ELF-1 (cell line): ENCODE data around the gene IRF7.

Experiments used
- DNase-seq: peaks from one replicate; pipeline ENCODE4 v3.0.0-alpha.2; 2016; ENCODE audit warnings: low read depth, low spot score

Gene IRF7

GRCh38 chr11:641806-642370 lies 26.1 kb upstream of the IRF7 start:
- DNase-seq: no peak

DNA sequence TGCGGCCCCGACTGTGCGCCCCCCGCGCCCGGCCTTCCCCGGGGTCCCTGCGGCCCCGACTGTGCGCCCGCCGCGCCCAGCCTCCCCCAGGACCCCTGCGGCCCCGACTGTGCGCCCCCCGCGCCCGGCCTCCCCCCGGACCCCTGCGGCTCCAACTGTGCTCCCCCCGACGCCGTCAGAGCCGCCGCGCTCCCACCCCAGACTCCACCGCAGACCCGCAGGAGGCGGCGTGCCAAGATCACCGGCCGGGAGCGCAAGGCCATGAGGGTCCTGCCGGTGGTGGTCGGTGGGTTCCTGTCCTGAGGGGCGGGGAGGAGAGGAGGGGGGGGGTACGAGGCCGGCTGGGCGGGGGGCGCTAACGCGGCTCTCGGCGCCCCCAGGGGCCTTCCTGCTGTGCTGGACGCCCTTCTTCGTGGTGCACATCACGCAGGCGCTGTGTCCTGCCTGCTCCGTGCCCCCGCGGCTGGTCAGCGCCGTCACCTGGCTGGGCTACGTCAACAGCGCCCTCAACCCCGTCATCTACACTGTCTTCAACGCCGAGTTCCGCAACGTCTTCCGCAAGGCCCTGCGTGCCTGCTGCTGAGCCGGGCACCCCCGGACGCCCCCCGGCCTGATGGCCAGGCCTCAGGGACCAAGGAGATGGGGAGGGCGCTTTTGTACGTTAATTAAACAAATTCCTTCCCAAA lies 24.4 kb upstream of the IRF7 start:
- no peak for DNase-seq

DNA sequence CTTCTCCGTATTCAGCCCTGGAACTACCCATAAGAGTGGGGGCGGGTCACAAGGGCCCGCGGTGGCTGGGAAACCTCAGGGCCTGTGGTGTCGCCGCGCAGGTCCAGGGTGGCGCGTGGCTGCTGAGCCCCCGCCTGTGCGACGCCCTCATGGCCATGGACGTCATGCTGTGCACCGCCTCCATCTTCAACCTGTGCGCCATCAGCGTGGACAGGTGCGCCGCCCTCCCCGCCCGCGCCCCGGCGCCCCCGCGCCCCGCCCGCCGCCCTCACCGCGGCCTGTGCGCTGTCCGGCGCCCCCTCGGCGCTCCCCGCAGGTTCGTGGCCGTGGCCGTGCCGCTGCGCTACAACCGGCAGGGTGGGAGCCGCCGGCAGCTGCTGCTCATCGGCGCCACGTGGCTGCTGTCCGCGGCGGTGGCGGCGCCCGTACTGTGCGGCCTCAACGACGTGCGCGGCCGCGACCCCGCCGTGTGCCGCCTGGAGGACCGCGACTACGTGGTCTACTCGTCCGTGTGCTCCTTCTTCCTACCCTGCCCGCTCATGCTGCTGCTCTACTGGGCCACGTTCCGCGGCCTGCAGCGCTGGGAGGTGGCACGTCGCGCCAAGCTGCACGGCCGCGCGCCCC lies 23.7 kb upstream of the IRF7 start:
- DNase-seq: no peak

DNA sequence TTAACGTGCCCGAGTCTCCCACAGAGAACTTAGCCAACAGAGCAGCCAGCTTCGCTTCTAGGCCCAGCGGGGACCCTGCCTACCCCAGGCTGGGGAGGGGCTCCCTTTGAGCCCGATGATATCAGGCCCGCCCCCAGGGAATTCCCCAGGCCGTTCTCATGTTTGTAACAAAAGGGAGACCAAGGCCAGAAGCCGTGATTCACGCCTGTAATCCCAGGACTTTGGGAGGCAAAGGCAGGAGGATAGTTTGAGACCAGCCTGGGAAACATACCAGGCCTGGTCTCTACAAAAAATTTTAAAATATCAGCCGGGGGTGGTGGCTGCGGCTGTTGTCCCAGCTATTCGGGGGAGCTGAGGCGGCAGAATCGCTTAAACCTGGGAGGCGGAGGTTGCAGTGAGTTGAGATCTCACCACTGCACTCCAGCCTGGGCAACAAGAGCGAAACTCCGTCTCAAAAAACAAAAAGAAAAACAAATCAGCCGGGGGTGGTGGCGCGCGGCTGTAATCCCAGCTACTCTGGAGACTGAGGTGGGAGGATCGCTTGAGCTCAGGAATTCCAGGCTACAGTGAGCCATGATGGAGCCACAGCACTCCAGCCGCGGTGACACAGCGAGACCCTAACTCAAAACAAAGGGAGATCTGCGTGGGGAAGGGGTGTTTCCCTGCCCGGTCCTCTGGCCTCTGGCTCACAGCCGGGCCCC lies 23.0 kb upstream of the IRF7 start:
- peak; percentile 82 for DNase-seq

DNA sequence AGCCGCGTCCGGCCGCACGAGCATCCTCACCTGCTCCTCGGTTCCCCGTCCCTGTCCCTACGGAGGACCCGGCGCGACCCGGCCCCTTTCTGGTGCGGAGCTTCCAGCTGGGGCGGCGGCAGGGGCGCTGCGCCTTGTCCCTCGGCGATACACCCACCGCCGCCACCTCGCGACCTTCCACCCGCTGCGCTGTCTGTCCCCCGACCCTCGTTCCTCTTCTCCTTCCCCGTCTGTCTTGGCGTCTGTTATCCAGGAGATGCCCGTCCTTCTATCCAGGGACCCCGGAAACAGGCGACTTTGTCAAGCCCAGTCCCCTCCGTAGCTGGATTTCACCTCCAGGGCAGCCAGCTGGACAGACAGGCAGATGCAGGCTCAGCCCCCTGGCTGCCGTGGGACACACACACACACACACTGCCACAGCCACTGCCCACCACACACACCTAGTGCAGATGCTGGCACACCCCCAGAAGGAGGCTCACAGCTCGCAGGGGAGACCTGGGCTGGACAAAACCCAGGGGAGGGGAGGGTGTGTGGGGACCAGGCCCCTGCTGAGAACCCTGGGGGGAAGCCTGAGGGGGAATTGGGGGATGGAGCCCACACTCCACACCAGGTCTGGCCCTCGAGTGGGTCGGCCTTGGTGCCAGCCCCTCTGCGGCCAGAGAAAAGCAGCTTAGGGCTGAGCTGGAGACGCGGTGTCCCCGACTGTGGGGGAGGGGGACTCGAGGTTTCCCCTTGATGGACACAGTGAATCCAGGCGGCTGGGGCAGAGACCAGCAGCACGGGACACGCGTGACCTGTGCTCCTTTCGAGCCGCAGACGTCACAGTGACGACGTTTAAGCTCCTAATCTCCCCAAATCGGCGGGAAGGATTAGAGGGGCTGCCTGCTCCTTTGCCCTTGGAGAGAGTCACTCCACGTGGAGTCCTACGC lies 22.1 kb upstream of the IRF7 start:
- no peak for DNase-seq

GRCh38 chr11:637333-637592 lies 21.5 kb upstream of the IRF7 start:
- DNase-seq: no peak

DNA sequence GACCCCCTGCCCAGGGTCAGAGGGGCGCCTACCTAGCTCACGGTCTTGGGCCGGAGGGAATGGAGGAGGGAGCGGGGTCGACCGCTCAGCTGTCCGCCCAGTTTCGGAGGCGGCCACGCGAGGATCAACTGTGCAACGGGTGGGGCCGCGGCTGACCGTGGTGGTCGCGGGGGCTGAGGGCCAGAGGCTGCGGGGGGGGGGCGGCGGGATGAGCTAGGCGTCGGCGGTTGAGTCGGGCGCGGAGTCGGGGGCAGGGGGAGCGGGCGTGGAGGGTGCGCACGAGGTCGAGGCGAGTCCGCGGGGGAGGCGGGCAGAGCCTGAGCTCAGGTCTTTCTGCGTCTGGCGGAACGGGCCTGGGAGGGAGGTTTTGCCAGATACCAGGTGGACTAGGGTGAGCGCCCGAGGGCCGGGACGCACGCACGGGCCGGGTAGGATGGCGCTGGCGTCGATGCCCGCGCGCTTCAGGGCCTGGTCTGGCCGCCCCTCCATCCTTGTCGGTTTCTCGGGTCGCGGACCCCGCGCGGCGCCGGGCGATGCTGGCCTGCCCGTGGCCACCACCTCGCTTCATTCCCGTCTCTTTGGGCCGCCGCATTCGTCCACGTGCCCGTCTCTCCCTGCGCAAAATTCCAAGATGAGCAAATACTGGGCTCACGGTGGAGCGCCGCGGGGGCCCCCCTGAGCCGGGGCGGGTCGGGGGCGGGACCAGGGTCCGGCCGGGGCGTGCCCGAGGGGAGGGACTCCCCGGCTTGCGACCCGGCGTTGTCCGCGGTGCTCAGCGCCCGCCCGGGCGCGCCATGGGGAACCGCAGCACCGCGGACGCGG lies 21.0 kb upstream of the IRF7 start, which contains the start of gene DRD4:
Gene DRD4 (plus strand): TSS at position 759 of the 822 bp plus-strand sequence. CDS start 36 bp downstream, at position 795.
- no peak for DNase-seq

- DNase-seq: no peak
Measured at GRCh38 chr11:635945-636510, 20.3 kb upstream of the IRF7 start.

- DNase-seq: no peak
Measured at GRCh38 chr11:630871-631270, 15.1 kb upstream of the IRF7 start.

DNA sequence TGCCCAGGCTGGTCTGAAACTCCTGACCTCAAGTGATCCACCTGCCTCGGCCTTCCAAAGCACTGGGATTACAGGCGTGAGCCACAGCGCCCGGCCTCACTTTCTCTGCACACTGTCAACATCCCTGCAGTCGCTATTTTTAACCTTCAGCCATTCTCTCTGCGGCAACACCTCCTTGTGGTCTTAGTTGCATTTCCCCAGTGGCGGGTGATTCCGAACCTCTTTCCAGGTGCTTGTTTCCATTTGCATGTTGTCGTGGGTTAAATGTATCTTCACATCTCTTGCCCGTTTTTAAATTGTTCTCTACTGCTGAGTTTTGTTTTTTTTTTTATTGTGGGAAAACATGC lies 13.5 kb upstream of the IRF7 start:
- DNase-seq: no peak

DNA sequence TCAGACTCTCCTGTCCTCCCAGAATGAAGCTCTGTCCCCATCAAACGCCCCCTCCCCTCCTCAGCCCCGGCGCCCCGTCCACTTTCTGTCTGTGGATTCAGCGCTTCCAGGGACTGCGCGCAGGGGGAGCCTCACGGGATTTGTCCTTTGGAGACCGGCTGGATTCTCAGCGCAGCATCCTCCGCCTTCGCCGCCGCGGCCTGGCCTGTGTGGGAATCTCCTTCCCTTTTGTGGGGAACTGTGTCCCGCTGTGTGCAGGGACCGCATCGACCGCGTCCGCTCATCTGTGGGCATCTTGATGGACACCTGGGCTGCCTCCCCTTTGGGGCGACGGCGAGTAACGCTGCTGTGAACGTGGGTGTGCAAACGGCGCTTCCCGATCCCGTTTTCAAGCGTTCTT lies 12.3 kb upstream of the IRF7 start:
- DNase-seq: no peak

GRCh38 chr11:627308-627576 lies 11.5 kb upstream of the IRF7 start:
- DNase-seq: no peak

DNA sequence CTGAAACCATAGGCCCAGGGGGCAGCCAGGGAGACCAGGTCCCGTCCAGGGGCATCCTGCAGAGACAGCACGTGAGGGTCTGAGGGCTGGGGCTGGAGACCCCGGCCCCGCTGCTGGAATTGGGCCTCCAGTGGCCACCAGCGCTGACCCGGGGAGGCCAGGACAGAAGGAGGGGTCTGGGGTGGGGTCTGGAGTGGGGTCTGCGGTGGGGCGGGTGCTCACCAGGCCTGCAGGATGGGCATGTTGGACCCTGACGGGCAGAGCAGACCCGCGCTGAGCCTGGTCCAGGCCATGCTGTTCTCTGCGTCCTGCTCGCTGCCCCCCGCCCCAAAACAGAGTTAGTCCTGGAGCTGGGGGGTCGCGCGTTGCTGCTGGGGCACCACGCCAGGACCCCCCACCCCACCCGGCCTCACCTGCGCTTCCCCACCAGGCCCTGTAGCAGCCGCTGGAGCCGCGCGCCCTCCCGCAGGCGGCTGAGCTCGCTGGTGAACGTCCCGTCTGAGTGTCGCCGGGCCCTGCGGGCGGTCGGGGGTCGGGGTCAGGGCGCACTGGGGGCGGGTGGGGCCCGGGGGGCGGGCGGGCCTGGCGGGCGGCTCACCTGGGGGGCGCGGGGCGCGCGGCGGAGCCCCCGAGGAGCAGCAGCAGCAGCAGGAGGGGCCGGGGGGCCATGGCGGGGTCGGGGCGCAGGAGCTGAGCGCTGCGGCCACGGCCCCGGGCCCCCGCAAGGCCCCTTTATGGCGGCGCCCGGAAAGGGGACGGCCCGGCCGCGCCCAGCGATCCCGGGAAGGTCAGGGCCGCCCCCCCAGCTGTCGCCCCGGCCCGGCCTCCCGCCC lies 10.9 kb upstream of the IRF7 start, which contains the start of gene SCT:
Gene SCT (minus strand): TSS at position 707 of the 833 bp plus-strand sequence. CDS start 38 bp downstream, at position 669.
- DNase-seq: no peak

GRCh38 chr11:625636-626268 lies 10.0 kb upstream of the IRF7 start:
- DNase-seq: peak; percentile 1

DNA sequence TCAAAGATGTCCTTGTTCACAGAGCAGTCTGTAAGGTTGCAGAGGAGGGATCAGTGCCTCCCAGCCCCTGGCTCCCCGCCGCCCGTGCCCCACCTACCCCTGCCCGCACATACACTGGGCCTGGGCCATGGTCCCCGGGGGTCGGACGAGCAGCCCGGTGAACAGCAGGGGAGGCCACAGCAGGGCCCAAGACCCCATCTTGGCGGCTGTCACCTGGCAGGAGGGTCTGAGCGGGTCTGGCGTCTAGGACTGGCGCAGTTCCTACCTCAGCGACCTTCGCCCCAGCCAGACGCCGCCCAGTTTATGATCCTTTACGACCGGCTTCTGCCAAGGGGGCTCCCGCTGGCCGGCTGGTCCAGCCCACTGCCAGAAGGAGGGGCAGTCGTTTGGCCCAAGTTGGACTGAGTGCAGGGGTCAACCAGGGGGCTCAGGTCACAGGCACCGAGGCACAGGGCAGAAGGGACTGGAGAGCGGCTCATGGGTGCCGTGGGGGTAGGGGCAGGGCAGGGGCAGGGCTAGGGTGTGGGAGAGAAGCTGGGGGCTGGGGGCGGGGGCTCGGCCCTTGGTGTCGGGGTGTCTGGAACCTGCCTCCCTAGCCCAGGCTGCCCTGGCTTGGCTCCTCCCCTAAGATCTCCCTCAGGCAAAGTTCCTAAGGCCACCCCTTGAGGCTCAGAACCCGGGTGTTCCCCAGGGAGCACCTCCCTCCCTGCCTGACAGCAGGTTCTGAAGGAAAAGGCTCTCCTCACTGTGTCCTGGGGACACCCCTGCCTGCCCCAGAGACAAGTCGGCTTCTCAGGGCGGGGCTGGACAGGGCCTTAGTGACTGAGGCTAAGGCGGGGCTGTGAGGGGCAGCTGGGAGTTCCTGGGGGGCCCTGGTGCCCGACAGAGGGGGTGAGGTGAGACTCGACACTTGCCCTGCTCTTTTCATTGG lies 9.2 kb upstream of the IRF7 start, which contains the start of gene CDHR5:
Gene CDHR5 (minus strand): TSS at position 251 of the 931 bp plus-strand sequence. CDS start 53 bp downstream, at position 198.
- peak; percentile 1 for DNase-seq

DNA sequence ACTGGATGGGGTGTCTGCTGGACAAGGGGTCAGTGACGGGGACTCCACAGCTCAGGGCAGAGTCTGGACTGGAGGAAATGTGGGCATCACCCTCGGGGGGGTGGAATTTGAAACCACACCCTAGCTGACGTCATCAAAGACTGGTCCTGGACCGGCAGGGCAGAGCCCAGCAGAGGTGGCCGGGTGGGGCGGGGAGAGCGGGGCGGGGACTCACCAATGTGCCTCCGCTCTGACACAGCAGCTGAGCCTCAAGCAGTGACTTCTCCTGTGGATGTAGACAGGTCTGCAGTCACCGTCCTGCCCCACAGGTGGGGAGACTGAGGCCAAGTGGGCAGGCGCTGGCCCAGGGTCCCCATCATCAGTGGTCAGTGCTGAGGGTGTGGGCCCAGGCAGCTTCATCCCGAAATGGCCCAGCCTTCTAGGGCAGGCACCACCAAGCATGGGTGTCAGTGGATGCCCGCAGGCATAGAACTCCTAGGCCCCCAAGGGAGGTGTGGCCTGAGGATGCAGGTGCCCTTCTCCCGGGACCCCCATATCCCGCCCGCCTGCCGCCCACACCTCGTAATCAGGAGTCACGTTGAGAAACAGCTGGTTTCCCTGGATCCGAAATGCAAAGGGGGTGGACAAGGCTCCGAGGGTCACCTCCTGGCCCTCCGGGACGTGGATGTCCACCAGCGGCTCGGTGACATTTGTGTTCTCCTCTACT lies 8.4 kb upstream of the IRF7 start:
- no peak for DNase-seq

DNA sequence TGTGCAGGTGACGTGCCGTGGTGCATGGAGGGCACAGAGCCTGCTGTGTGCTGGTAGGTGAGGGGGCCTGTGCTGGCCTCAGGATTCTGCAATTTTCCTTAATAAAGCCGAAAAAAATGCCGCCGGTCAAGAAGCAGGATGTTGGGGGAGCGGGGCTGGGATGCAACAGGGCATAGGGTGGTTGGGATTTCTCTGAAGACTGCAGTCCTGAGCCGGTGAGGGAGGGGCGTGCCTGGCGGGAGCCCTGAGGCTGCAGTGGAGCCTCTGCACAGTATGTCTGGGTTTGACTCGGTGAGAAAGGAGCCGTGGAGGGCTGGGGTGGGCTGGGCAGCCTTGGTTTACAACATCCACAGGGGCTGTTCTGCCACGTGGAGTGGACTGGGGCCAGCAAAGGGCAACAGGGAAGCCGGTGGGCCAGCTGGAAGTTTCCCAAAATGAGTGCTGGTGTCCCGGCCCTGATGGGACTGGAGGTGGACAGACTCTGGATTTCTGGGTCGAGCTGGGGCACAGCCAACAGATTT lies 7.7 kb upstream of the IRF7 start:
- DNase-seq: no peak
